ENCODE data around the gene MGAT5. TPM values are rescaled to one million over a fixed set of nuclear protein-coding genes. Genes with fewer than 3 reads are reported as not detected.

Gene MGAT5
- total and polyA plus RNA-seq, 4 experiments from 2014 or later = 4.4 to 81.3 (median 48.0) TPM

GRCh38 chr2:134281815-134282419 is 28.0 kb downstream of the MGAT5 start:
- Histone ChIP-seq H3K4me3 (ENCODE audit: low read length in 2 of 2) (no peak overlapping the region), H3K4me1 (ENCODE audit: insufficient read depth, low read length) (peaks cover 66% of the 10 kb centered on the region), H3K27ac (ENCODE audit: low read depth, low read length) (peak overlapping the region; percentile 27), H3K9me3 (ENCODE audit: control insufficient read depth in 1 of 2, low read length in 2 of 2) (no peaks in the 10 kb centered on the region), H3K27me3 (ENCODE audit: insufficient read depth, low read length) (no peaks in the 10 kb centered on the region), H3K36me3 (ENCODE audit: insufficient read depth, low read length) (no peaks in the 10 kb centered on the region)
- ChIA-PET POLR2A (ENCODE audit: partially characterized antibody) (interaction anchor here (0.6 to 1.6 kb wide), 4 partner anchors 9 to 127 kb away, joined by 3 to 4 read pairs (median 4); no protein-coding TSS in a partner anchor), CTCF (ENCODE audit: partially characterized antibody) (interaction anchor here (1.6 kb wide), 1 partner anchor 9 kb away, joined by 3 read pairs; no protein-coding TSS in a partner anchor)
- Mint-ChIP-seq H3K36me3 (peaks cover 6 to 21% of the 10 kb centered on the region in 2 donors), H3K27me3 (no peaks in the 10 kb centered on the region), H3K4me3 (peak overlapping the region in 6 of 8 donors; percentile 21 to 84 (median 64)), H3K27ac (peak overlapping the region; percentile 76 to 92 (median 83)), H3K9me3 (no peaks in the 10 kb centered on the region), H3K4me1 (peaks cover 59 to 76% (median 67%) of the 10 kb centered on the region in 4 donors)
- DNase-seq = no peak
- intact Hi-C loops (cut with micrococcal nuclease) = loop anchor here (2.0 kb wide), 1 partner anchor 15 kb away; no protein-coding TSS in a partner anchor

- Histone ChIP-seq H3K4me3 (ENCODE audit: low read length in 2 of 2) (no peak overlapping the region), H3K9me3 (ENCODE audit: control insufficient read depth in 1 of 2, low read length in 2 of 2) (no peaks in the 10 kb centered on the region), H3K36me3 (ENCODE audit: insufficient read depth, low read length) (no peaks in the 10 kb centered on the region), H3K27ac (ENCODE audit: low read depth, low read length) (peak overlapping the region; percentile 27), H3K4me1 (ENCODE audit: insufficient read depth, low read length) (peaks cover 71% of the 10 kb centered on the region), H3K27me3 (ENCODE audit: insufficient read depth, low read length) (no peaks in the 10 kb centered on the region)
- H3K4me3 Mint-ChIP-seq = peak overlapping the region in 7 of 8 donors; percentile 21 to 84 (median 74)
- H3K27me3 Mint-ChIP-seq = no peaks in the 10 kb centered on the region
- ChIA-PET CTCF (ENCODE audit: partially characterized antibody) (interaction anchor here (0.7 to 2.1 kb wide), 8 partner anchors 8 to 128 kb away, joined by 3 to 11 read pairs (median 4); partner anchors contain the start of gene MGAT5), POLR2A (ENCODE audit: partially characterized antibody) (interaction anchor here (0.8 to 1.6 kb wide), 7 partner anchors 9 to 163 kb away, joined by 3 to 5 read pairs (median 3); no protein-coding TSS in a partner anchor)
- peaks cover 2 to 16% of the 10 kb centered on the region in 2 donors for H3K36me3 Mint-ChIP-seq
- intact Hi-C loops (cut with micrococcal nuclease) = loop anchor here (2.0 kb wide), 1 partner anchor 14 kb away; no protein-coding TSS in a partner anchor
- H3K4me1 Mint-ChIP-seq = peaks cover 63 to 71% (median 66%) of the 10 kb centered on the region in 4 donors
- DNase-seq = peak in 4 of 5 donors; percentile 26 to 50 (median 40)
- H3K9me3 Mint-ChIP-seq = no peaks in the 10 kb centered on the region
- peak overlapping the region; percentile 76 to 92 (median 88) for H3K27ac Mint-ChIP-seq
Observed at GRCh38 chr2:134282629-134283400, 28.9 kb downstream of the MGAT5 start.

DNA sequence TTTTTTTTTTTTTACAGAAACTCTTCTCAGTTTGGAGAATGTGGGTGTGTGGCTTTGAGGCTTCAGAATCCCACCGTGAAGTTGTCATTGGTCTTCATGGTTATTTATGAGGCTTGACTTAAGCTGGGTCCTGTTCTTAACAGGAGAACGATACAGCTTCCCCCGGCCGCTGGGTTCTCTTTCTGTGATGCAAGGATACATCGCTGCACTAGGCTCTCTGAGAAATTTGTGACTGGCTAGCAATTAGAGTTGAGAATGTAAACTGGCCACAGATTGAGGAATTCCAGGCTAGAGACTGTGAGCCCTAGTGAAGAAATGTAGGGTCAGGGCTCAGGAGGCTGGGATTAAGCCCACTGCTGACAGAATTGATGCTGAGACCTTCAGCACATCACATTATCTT is 29.8 kb downstream of the MGAT5 start:
- no peak for DNase-seq
- Mint-ChIP-seq H3K27me3 (no peaks in the 10 kb centered on the region), H3K4me3 (peak overlapping the region in 5 of 8 donors; percentile 3 to 84 (median 43)), H3K27ac (peak overlapping the region in 6 of 7 donors; percentile 54 to 83 (median 67)), H3K36me3 (peaks cover 2 to 8% of the 10 kb centered on the region in 2 donors), H3K4me1 (peaks cover 58 to 63% (median 60%) of the 10 kb centered on the region in 4 donors), H3K9me3 (no peaks in the 10 kb centered on the region)
- intact Hi-C loops (cut with micrococcal nuclease) = loop anchor here (2.0 kb wide), 1 partner anchor 13 kb away; no protein-coding TSS in a partner anchor
- peaks cover 80% of the 10 kb centered on the region for H3K4me1 ChIP-seq (ENCODE audit: insufficient read depth, low read length)
- H3K9me3 ChIP-seq (ENCODE audit: control insufficient read depth in 1 of 2, low read length in 2 of 2) = no peaks in the 10 kb centered on the region
- H3K27ac ChIP-seq (ENCODE audit: low read depth, low read length) = no peak overlapping the region
- H3K4me3 ChIP-seq (ENCODE audit: low read length in 2 of 2) = no peak overlapping the region
- POLR2A ChIA-PET (ENCODE audit: partially characterized antibody) = interaction anchor here (0.9 to 1.6 kb wide), 6 partner anchors 10 to 164 kb away, joined by 3 to 5 read pairs (median 4); no protein-coding TSS in a partner anchor
- CTCF ChIA-PET (ENCODE audit: partially characterized antibody) = interaction anchor here (0.7 to 2.1 kb wide), 7 partner anchors 14 to 1434 kb away, joined by 3 to 11 read pairs (median 4); partner anchors contain the start of gene MGAT5
- no peaks in the 10 kb centered on the region for H3K27me3 ChIP-seq (ENCODE audit: insufficient read depth, low read length)
- H3K36me3 ChIP-seq (ENCODE audit: insufficient read depth, low read length) = no peaks in the 10 kb centered on the region

DNA sequence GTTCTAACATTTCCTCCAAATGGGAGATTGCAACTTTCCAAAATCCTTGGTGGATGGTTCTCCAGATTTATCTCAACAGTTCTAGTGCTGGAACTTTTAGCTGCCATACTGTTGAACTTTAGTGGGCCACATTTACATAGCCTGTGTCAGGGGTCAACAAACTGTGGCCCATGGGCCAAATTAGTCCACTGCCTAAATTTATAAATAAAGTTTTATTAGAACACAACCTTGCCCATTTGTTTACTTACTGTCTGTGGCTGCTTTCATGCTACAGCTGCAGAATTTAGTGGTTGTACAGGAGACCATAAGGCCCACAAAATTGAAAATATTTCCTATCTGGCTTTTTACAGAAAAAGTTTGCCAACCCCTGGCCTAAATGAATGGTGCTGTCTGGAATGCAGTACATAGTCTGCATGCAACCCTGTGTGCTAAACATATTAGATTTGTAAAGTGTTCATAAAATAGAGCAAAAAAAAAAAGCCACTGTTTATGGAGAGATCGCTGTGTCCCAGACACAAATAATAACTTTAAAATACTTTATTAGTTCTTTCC is 30.3 kb downstream of the MGAT5 start:
- no peaks in the 10 kb centered on the region for H3K27me3 ChIP-seq (ENCODE audit: insufficient read depth, low read length)
- H3K27me3 Mint-ChIP-seq = no peaks in the 10 kb centered on the region
- H3K9me3 Mint-ChIP-seq = no peaks in the 10 kb centered on the region
- DNase-seq = no peak
- H3K36me3 ChIP-seq (ENCODE audit: insufficient read depth, low read length) = no peaks in the 10 kb centered on the region
- CTCF ChIA-PET (ENCODE audit: partially characterized antibody) = interaction anchor here (0.7 to 2.1 kb wide), 4 partner anchors 38 to 1433 kb away, joined by 3 to 11 read pairs (median 4); no protein-coding TSS in a partner anchor
- no peaks in the 10 kb centered on the region for H3K9me3 ChIP-seq (ENCODE audit: control insufficient read depth in 1 of 2, low read length in 2 of 2)
- intact Hi-C loops (cut with micrococcal nuclease) = no loop called here
- H3K36me3 Mint-ChIP-seq = peaks cover 0 to 4% of the 10 kb centered on the region in 2 donors
- no peak overlapping the region for H3K27ac ChIP-seq (ENCODE audit: low read depth, low read length)
- POLR2A ChIA-PET (ENCODE audit: partially characterized antibody) = interaction anchor here (0.9 to 1.3 kb wide), 5 partner anchors 10 to 164 kb away, joined by 3 to 5 read pairs (median 3); no protein-coding TSS in a partner anchor
- peak overlapping the region in 5 of 7 donors; percentile 54 to 83 (median 67) for H3K27ac Mint-ChIP-seq
- H3K4me3 ChIP-seq (ENCODE audit: low read length in 2 of 2) = no peak overlapping the region
- H3K4me1 ChIP-seq (ENCODE audit: insufficient read depth, low read length) = peaks cover 85% of the 10 kb centered on the region
- peak overlapping the region in 1 of 8 donors; percentile 84 for H3K4me3 Mint-ChIP-seq
- H3K4me1 Mint-ChIP-seq = peaks cover 53 to 58% (median 56%) of the 10 kb centered on the region in 4 donors

DNA sequence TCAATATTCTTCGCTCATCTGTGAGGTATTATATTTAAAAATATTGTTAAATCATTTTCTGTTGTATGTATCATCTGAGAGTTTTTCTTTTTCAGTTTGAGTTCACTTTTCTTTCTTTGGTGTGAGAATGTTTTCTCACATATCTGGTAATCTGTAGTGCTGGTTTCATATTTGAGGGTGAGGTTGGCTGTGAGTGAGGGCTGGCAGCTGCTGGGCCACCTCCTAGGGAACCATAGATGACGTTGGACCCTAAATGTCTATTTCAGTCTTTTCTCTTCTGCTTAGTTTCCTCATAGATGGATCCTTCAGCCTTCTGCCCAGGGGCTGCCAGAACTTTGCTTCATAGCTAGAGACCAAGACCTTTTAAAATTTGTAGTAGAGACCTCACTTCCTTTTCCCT is 33.5 kb downstream of the MGAT5 start:
- intact Hi-C loops (cut with micrococcal nuclease) = no loop called here
- no peak for DNase-seq
- H3K27ac ChIP-seq (ENCODE audit: low read depth, low read length) = no peak overlapping the region
- CTCF ChIA-PET (ENCODE audit: partially characterized antibody) = interaction anchor here (1.1 kb wide), 1 partner anchor 169 kb away, joined by 3 read pairs; no protein-coding TSS in a partner anchor
- peak overlapping the region in 5 of 8 donors; percentile 9 to 57 (median 37) for H3K4me3 Mint-ChIP-seq
- no peak overlapping the region for H3K4me3 ChIP-seq (ENCODE audit: low read length in 2 of 2)
- no peaks in the 10 kb centered on the region for H3K9me3 ChIP-seq (ENCODE audit: control insufficient read depth in 1 of 2, low read length in 2 of 2)
- H3K27me3 Mint-ChIP-seq = no peaks in the 10 kb centered on the region
- no peaks in the 10 kb centered on the region for H3K27me3 ChIP-seq (ENCODE audit: insufficient read depth, low read length)
- no peaks in the 10 kb centered on the region for H3K9me3 Mint-ChIP-seq
- H3K27ac Mint-ChIP-seq = peak overlapping the region; percentile 53 to 83 (median 62)
- POLR2A ChIA-PET (ENCODE audit: partially characterized antibody) = interaction anchor here (1.2 kb wide), 1 partner anchor 34 kb away, joined by 3 read pairs; no protein-coding TSS in a partner anchor
- H3K36me3 Mint-ChIP-seq = peaks cover 0 to 2% of the 10 kb centered on the region in 2 donors
- no peaks in the 10 kb centered on the region for H3K36me3 ChIP-seq (ENCODE audit: insufficient read depth, low read length)
- peaks cover 92% of the 10 kb centered on the region for H3K4me1 ChIP-seq (ENCODE audit: insufficient read depth, low read length)
- peaks cover 24 to 38% (median 35%) of the 10 kb centered on the region in 4 donors for H3K4me1 Mint-ChIP-seq

DNA sequence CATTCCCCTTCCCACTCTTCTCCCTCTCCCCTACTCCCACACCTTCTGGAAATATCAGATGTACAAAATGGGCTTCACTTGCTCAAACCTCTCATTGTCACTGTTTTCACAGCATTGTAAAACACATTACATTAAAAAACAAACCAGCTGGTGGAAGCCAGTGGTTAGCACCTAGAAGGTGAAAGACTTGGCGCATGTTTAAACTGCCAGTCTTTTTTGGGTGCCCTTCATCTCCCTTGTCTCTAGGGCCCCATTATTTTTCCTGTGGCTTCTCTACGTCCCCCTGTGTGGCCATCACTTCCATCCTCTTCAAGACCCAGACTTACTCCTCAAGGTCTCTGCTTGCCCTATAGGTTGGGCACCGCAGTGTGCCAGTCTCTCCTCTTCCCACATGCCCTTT is 34.9 kb downstream of the MGAT5 start:
- H3K9me3 Mint-ChIP-seq = no peaks in the 10 kb centered on the region
- no peaks in the 10 kb centered on the region for H3K9me3 ChIP-seq (ENCODE audit: control insufficient read depth in 1 of 2, low read length in 2 of 2)
- peak overlapping the region; percentile 4 for H3K27ac ChIP-seq (ENCODE audit: low read depth, low read length)
- H3K4me1 ChIP-seq (ENCODE audit: insufficient read depth, low read length) = peaks cover 92% of the 10 kb centered on the region
- no peak overlapping the region for H3K4me3 ChIP-seq (ENCODE audit: low read length in 2 of 2)
- H3K36me3 Mint-ChIP-seq = peaks cover 0 to 2% of the 10 kb centered on the region in 2 donors
- H3K4me3 Mint-ChIP-seq = no peak overlapping the region
- ChIA-PET POLR2A (ENCODE audit: partially characterized antibody) (interaction anchor here (1.4 to 3.0 kb wide), 7 partner anchors 9 to 171 kb away, joined by 3 to 15 read pairs (median 6); no protein-coding TSS in a partner anchor), CTCF (ENCODE audit: partially characterized antibody) (interaction anchor here (1.1 to 1.8 kb wide), 4 partner anchors 11 to 170 kb away, joined by 3 to 5 read pairs (median 4); no protein-coding TSS in a partner anchor)
- no peak overlapping the region for H3K27ac Mint-ChIP-seq
- peaks cover 13 to 36% (median 28%) of the 10 kb centered on the region in 4 donors for H3K4me1 Mint-ChIP-seq
- no peaks in the 10 kb centered on the region for H3K27me3 ChIP-seq (ENCODE audit: insufficient read depth, low read length)
- intact Hi-C loops (cut with micrococcal nuclease) = no loop called here
- no peaks in the 10 kb centered on the region for H3K36me3 ChIP-seq (ENCODE audit: insufficient read depth, low read length)
- DNase-seq = peak in 1 of 5 donors; percentile 26
- no peaks in the 10 kb centered on the region for H3K27me3 Mint-ChIP-seq
